PC-9 (cell line): ENCODE results near the gene SLC24A4. TPM values are rescaled to one million over a fixed set of nuclear protein-coding genes. Genes with fewer than 3 reads are reported as not detected.

Source experiments
- BruUV-seq: library from RNA; stranded (reverse); fragments of 400-500 nt; replicated peaks from 2 replicates; lab custom pipeline; 2021; lab: Mats Ljungman, UMichigan
- CTCF ChIA-PET: fragments of 300-600 bp; sonication (Branson Sonifier 250); formaldehyde crosslinking; loops from one replicate; lab custom pipeline; 2022; ENCODE audit warnings: antibody characterized with exemption; lab: Charles Lee
- POLR2A ChIA-PET: fragments of 300-600 bp; sonication (Branson Sonifier 250); formaldehyde crosslinking; loops from one replicate; lab custom pipeline; 2022; ENCODE audit warnings: antibody characterized with exemption; ENCODE audit not compliant: unreplicated experiment; lab: Charles Lee
- DNase-seq, 2 experiments: peaks; one replicate each; pipeline versions ENCODE4 v3.0.0 to v3.0.0-alpha.2; 2015 to 2022; ENCODE audit warnings: mixed read lengths in 1 of 2
- H2AFZ ChIP-seq: fragments of 200-600 bp; sonication (generic); 2 replicates; pipeline ENCODE4 v1.8.1; 2017; ENCODE audit warnings: antibody characterized with exemption
- H3F3A ChIP-seq: fragments of 200-600 bp; sonication (generic); 2 replicates; pipeline ENCODE4 v1.8.1; 2017; ENCODE audit warnings: antibody characterized with exemption, mild to moderate bottlenecking, low read depth; ENCODE audit not compliant: insufficient read depth
- H3K27ac ChIP-seq: fragments of 200-600 bp; sonication (generic); 2 replicates; pipeline ENCODE4 v1.6.1; 2016; ENCODE audit warnings: mixed run types
- H3K27me3 ChIP-seq: fragments of 200-600 bp; sonication (generic); 2 replicates; pipeline ENCODE4 v1.6.1; 2016; ENCODE audit warnings: low read depth, mixed run types; ENCODE audit not compliant: insufficient read depth
- H3K36me3 ChIP-seq: fragments of 200-600 bp; sonication (generic); 2 replicates; pipeline ENCODE4 v1.6.1; 2016; ENCODE audit warnings: low read depth, mixed run types
- H3K4me1 ChIP-seq: fragments of 200-600 bp; sonication (generic); replicated peaks from 2 replicates; pipeline ENCODE4 v1.6.1; 2016; ENCODE audit warnings: mixed run types; ENCODE audit not compliant: insufficient read depth
- H3K4me2 ChIP-seq: fragments of 200-600 bp; sonication (generic); 2 replicates; pipeline ENCODE4 v1.6.1; 2017; ENCODE audit warnings: mixed run types
- H3K4me3 ChIP-seq: fragments of 200-600 bp; sonication (generic); 2 replicates; pipeline ENCODE4 v1.6.1; 2016; ENCODE audit warnings: mixed run types
- H3K79me2 ChIP-seq: fragments of 200-600 bp; sonication (generic); 2 replicates; pipeline ENCODE4 v1.6.1; 2017; ENCODE audit warnings: low read depth, mixed run types
- H3K9me2 ChIP-seq: fragments of 200-600 bp; sonication (generic); 2 replicates; pipeline ENCODE4 v1.8.1; 2017; ENCODE audit warnings: mild to moderate bottlenecking; ENCODE audit not compliant: insufficient read depth
- H3K9me3 ChIP-seq: fragments of 200-600 bp; sonication (generic); 2 replicates; pipeline ENCODE4 v1.8.1; 2016; ENCODE audit warnings: low read depth; ENCODE audit not compliant: insufficient read depth
- H4K20me1 ChIP-seq: fragments of 200-600 bp; sonication (generic); 2 replicates; pipeline ENCODE4 v1.8.1; 2017; ENCODE audit not compliant: insufficient read depth
- EZH2 ChIP-seq: fragments of 200-600 bp; sonication (generic); IDR thresholded peaks from 2 replicates; pipeline ENCODE4 v1.8.0; 2017; ENCODE audit warnings: antibody characterized with exemption, low read depth
- intact Hi-C: fragments of 100-400 bp; cut with micrococcal nuclease; formaldehyde crosslinking; loops from one replicate; pipeline ENCODE4 v1.10.0; 2022; ENCODE audit not compliant: unreplicated experiment
- total RNA-seq: library from RNA; stranded (reverse); gene quantifications from 2 replicates; pipeline ENCODE4 v1.2.3, GENCODE V29; 2021
- TF ChIP-seq, protein P1 (sequence below): fragments of 200-600 bp; sonication (generic); conservative IDR thresholded peaks from 2 replicates; pipeline ENCODE4 v1.6.1; 2017; ENCODE audit warnings: mixed run types, antibody characterized with exemption, mild to moderate bottlenecking, moderate library complexity

The SLC24A4 gene
- total RNA-seq, 1 experiment from 2014 or later, result not detected

DNA sequence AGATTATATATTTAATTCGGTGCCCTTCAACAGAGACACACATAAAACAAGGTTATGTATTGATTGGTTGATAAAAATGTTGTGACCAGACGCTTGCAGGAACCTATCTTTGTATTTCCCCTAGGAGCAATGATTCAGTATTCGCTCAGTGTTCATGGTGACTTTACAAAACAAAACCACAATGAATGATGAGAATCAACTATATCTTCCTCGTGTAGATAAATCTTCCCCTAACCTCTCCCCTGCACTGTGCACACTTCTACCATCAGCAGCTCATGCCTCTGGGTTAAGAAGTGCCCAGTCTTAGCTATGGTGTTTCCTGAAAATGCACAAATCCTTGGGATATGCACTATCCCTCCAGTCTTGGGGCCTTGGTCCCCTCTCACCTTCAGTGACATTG lies 206.9 kb downstream of the SLC24A4 start:
- Histone ChIP-seq H3K4me2 (no peak overlapping the region), H4K20me1 (no peaks in the 10 kb centered on the region; the same call in 1 of the 2 replicates), H3K4me3 (no peak overlapping the region), H3K4me1 (no peaks in the 10 kb centered on the region), H2AFZ (no peak overlapping the region), H3F3A (no peaks in the 10 kb centered on the region), H3K27me3 (no peaks in the 10 kb centered on the region), H3K9me3 (no peaks in the 10 kb centered on the region), H3K9me2 (no peaks in the 10 kb centered on the region), H3K36me3 (no peaks in the 10 kb centered on the region), H3K27ac (no peak overlapping the region), H3K79me2 (peaks cover 64% of the 10 kb centered on the region)
- no TSS peak for BruUV-seq
- DNase-seq, result no peak
- POLR2A ChIA-PET, result no interaction called here
- TF ChIP-seq EZH2, result no peak
- TF ChIP-seq, protein P1, sequence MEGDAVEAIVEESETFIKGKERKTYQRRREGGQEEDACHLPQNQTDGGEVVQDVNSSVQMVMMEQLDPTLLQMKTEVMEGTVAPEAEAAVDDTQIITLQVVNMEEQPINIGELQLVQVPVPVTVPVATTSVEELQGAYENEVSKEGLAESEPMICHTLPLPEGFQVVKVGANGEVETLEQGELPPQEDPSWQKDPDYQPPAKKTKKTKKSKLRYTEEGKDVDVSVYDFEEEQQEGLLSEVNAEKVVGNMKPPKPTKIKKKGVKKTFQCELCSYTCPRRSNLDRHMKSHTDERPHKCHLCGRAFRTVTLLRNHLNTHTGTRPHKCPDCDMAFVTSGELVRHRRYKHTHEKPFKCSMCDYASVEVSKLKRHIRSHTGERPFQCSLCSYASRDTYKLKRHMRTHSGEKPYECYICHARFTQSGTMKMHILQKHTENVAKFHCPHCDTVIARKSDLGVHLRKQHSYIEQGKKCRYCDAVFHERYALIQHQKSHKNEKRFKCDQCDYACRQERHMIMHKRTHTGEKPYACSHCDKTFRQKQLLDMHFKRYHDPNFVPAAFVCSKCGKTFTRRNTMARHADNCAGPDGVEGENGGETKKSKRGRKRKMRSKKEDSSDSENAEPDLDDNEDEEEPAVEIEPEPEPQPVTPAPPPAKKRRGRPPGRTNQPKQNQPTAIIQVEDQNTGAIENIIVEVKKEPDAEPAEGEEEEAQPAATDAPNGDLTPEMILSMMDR, result no peak
- CTCF ChIA-PET, result no interaction called here
- intact Hi-C loops, result no loop called here

DNA sequence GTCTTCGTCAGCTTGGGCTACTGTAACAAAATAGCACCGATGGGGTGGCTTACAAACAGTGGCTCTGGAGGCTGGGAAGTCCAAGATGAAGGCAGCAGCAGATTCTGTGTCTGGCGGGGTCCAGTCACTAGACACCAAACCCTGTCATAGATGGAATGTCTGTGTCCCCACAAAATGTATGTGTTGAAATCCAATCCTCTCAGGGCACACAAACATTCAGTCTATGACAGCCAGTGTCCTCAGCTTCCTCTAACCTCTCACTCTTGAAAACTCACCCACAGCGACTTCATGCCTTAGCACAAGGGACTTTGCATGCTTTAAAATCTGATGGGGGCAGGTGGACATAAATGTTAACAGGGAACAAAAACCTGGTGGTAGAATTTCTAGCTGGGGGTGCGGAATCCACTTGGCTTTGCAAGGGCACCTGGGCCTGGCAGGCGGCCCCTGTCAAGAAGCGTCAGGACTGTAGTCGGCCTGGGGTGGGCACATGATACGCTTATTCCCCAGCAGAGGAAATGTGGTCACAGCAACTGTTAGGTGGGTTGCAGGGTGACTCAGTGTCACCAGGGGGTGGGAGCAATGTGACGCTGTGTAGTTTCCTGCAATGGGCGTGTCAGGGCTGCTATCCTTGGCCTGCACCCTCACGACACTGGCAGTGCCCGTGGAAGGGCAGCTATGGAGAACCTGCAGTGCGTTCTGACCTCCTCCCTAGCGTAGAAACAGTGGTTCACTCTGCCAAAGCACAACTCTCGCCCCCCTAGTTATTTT lies 208.3 kb downstream of the SLC24A4 start:
- H3K36me3 ChIP-seq, result no peaks in the 10 kb centered on the region
- no TSS peak for BruUV-seq
- ChIA-PET POLR2A (no interaction called here), CTCF (no interaction called here)
- TF ChIP-seq, protein P1, result no peak
- TF ChIP-seq EZH2, result no peak
- no peaks in the 10 kb centered on the region for H3K27me3 ChIP-seq
- no peak overlapping the region for H2AFZ ChIP-seq
- H3K9me3 ChIP-seq, result no peaks in the 10 kb centered on the region
- H3K9me2 ChIP-seq, result no peaks in the 10 kb centered on the region
- intact Hi-C loops, result no loop called here
- DNase-seq, result no peak
- no peak overlapping the region for H3K4me2 ChIP-seq
- no peak overlapping the region for H3K4me3 ChIP-seq
- peaks cover 64% of the 10 kb centered on the region for H3K79me2 ChIP-seq
- no peaks in the 10 kb centered on the region; the same call in 1 of the 2 replicates for H4K20me1 ChIP-seq
- peaks cover 5% of the 10 kb centered on the region; the same call in 1 of the 2 replicates for H3F3A ChIP-seq
- H3K27ac ChIP-seq, result no peak overlapping the region
- no peaks in the 10 kb centered on the region for H3K4me1 ChIP-seq

DNA sequence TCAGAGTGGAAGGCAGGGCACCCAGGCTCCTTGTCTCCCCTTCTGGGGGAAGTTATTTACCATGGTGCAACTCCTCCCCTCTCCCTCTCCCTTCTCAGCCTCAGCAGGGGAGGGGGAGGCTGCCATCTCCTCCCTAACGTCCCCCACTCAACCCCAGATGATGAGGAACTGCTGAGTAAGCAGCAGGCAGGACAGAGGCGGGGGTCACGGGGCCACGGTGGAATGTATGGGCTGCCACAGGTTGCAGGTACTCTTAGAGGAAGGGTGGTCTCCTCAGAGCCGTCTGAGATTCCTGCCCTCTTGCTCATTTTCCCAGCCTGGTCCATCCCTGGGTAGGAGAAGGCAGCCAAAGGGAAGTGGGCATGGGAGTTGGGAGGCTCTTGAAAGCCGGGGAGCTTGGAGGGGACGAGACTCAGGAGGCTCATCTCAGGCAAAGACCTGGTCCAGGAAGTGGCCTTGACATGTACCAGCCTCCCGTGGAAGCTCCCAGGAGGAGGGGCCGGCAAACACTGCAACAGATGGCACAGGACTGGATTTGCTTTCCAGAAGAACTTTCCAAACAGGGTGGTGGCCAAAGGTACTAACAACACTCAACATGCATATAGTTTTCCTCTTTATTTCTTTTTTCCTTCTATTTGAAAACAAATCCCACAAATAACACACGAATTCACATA lies 209.7 kb downstream of the SLC24A4 start:
- H3K4me2 ChIP-seq, result no peak overlapping the region
- no peak overlapping the region for H3K4me3 ChIP-seq
- H3K4me1 ChIP-seq, result no peaks in the 10 kb centered on the region
- DNase-seq, result no peak
- no peaks in the 10 kb centered on the region for H3K9me3 ChIP-seq
- TF ChIP-seq, protein P1, result no peak
- no peak for TF ChIP-seq EZH2
- ChIA-PET POLR2A (no interaction called here), CTCF (no interaction called here)
- H4K20me1 ChIP-seq, result no peaks in the 10 kb centered on the region; the same call in 1 of the 2 replicates
- BruUV-seq, result no TSS peak
- peaks cover 5% of the 10 kb centered on the region; the same call in 1 of the 2 replicates for H3F3A ChIP-seq
- peaks cover 68% of the 10 kb centered on the region for H3K79me2 ChIP-seq
- intact Hi-C loops, result no loop called here
- no peaks in the 10 kb centered on the region for H3K27me3 ChIP-seq
- H3K9me2 ChIP-seq, result no peaks in the 10 kb centered on the region
- H3K36me3 ChIP-seq, result no peaks in the 10 kb centered on the region
- no peak overlapping the region for H2AFZ ChIP-seq
- H3K27ac ChIP-seq, result no peak overlapping the region
